ENCODE data around the gene KCNQ1. TPM values are rescaled to one million over a fixed set of nuclear protein-coding genes. Genes with fewer than 3 reads are reported as not detected.

KCNQ1 gene
- total RNA-seq, 5 donors from 2014 or later (not counting 1 experiment from before 2014, with no cell fraction given) = 20.9 to 32.9 (median 24.0) TPM

DNA sequence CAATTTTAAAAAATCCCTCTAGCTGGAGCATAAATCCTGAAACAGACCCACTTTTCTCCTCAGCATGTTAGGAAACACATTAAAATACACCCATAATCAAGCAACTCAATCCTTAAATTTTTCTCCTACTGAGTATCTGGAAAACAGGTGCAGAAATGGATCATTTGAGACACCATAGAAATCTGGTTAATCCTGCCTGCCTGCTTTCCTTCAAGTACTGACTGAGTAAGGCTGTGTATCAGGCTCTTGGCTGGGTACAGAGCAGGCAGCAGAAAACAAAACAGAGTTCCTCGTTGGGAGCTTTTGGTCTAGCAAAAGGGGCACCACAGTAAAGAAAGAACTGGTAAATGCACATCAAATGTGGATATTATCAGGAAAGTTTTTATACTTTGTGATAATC, 253.1 kb downstream of the KCNQ1 start:
- ChIA-PET POLR2A (no interaction called here), CTCF (no interaction called here)
- H3K4me3 Mint-ChIP-seq = peak overlapping the region in 1 of 3 donors; percentile 78
- DNase-seq (no peak), ATAC-seq (replicated peaks in 1 of 4) (no peak)
- peaks cover 8% of the 10 kb centered on the region for H3K36me3 Mint-ChIP-seq
- Histone ChIP-seq H3K27me3 (replicated peaks in 1 of 2; ENCODE audit: control insufficient read depth in 2 of 2, extremely low read depth in 1 of 2, insufficient read depth in 2 of 2, low read length in 1 of 2) (peaks cover 0 to 7% of the 10 kb centered on the region in 2 experiments), H3K27ac (ENCODE audit: low read length) (no peak overlapping the region), H3K9me3 (no peaks in the 10 kb centered on the region), H3K4me3 (ENCODE audit: control insufficient read depth in 1 of 2, extremely low read depth in 1 of 2, low read length in 1 of 2) (no peak overlapping the region), H3K36me3 (ENCODE audit: control insufficient read depth in 2 of 2, extremely low read depth in 1 of 2, insufficient read depth in 1 of 2, low read length in 1 of 2) (no peaks in the 10 kb centered on the region), H3K4me1 (ENCODE audit: control insufficient read depth in 1 of 2, extremely low read depth in 1 of 2, insufficient read depth in 2 of 2, low read length in 2 of 2) (peaks cover 0 to 20% of the 10 kb centered on the region in 2 experiments)
- H3K9me3 Mint-ChIP-seq = no peaks in the 10 kb centered on the region
- no peak overlapping the region for H3K27ac Mint-ChIP-seq
- WGBS (ENCODE audit: insufficient coverage) = 80% methylated on average over 1 of the region's 1 CpG
- peaks cover 15 to 17% (median 15%) of the 10 kb centered on the region in 3 donors for H3K4me1 Mint-ChIP-seq
- H3K27me3 Mint-ChIP-seq = peaks cover 0 to 3% of the 10 kb centered on the region in 2 donors

DNA sequence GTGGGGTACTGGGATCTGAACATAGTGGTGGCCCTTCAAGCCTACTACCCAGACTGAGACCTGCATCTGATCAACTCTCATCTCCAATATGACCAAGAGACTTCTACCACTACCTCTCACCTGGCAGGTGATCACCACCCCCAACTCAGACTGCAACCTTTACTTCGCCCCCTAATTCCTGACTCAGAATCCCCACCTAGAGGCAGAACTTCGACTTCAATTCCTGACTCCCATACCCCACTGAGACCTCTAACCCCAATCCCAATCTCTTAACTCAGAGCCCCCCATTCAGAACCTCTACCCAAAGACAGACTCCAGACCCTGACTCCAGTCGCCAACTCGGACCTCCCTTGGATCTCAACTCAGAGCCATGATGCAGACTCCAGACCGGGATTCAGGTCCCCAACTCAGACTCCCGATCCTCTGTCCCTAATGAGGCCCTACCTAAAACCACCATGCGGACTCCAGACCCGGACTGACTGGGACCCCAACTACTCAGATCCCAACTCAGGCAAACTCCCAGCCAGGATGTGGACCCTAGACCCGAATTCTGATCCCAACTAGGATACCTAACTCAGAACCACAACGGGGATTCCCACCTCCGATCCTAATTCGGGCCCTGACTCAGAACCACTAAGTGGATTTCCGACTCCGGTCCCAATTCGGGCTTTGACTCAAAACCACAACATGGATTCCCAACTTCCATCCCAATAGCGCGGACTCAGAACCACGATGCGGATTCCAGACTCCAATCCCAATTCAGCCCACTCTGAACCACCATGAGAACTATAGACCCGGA, 253.8 kb downstream of the KCNQ1 start:
- H3K9me3 Mint-ChIP-seq = no peaks in the 10 kb centered on the region
- no peak for DNase-seq
- H3K4me3 ChIP-seq (ENCODE audit: control insufficient read depth in 1 of 2, extremely low read depth in 1 of 2, low read length in 1 of 2) = peak overlapping the region; percentile 55 to 71
- no peaks in the 10 kb centered on the region for H3K9me3 ChIP-seq
- no peaks in the 10 kb centered on the region for H3K36me3 ChIP-seq (ENCODE audit: control insufficient read depth in 2 of 2, extremely low read depth in 1 of 2, insufficient read depth in 1 of 2, low read length in 1 of 2)
- POLR2A ChIA-PET = no interaction called here
- H3K4me3 Mint-ChIP-seq = peak overlapping the region; percentile 75 to 78 (median 77)
- CTCF ChIA-PET = no interaction called here
- H3K27ac ChIP-seq (ENCODE audit: low read length) = no peak overlapping the region
- H3K27me3 Mint-ChIP-seq = peaks cover 0 to 3% of the 10 kb centered on the region in 2 donors
- peaks cover 8% of the 10 kb centered on the region for H3K36me3 Mint-ChIP-seq
- 58% methylated on average over 20 of the region's 20 CpGs for WGBS (ENCODE audit: insufficient coverage)
- H3K4me1 ChIP-seq (ENCODE audit: control insufficient read depth in 1 of 2, extremely low read depth in 1 of 2, insufficient read depth in 2 of 2, low read length in 2 of 2) = peaks cover 0 to 20% of the 10 kb centered on the region in 2 experiments
- H3K27ac Mint-ChIP-seq = peak overlapping the region in 1 of 2 donors; percentile 44
- peaks cover 0 to 9% of the 10 kb centered on the region in 2 experiments for H3K27me3 ChIP-seq (replicated peaks in 1 of 2; ENCODE audit: control insufficient read depth in 2 of 2, extremely low read depth in 1 of 2, insufficient read depth in 2 of 2, low read length in 1 of 2)
- ATAC-seq (replicated peaks in 1 of 4) = no peak
- H3K4me1 Mint-ChIP-seq = peaks cover 15 to 17% (median 15%) of the 10 kb centered on the region in 3 donors

DNA sequence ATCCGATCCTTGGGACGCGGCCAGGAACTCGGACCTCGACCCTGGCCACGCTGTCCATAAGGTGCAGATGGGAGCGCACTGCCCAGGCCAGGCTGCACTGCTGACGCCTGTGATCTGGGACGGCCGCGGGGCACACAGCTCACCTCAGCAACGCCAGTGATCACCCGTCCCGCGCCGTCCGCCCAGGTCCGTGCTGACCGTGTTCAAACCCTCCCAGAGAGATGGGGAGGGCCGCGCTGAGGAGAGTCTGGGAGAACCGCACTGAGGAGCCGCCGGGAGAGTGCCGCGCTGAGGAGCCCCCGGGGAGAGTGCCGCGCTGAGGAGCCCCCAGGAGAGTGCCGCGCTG, 254.3 kb downstream of the KCNQ1 start:
- 43% methylated on average over 31 of the region's 31 CpGs for WGBS (ENCODE audit: insufficient coverage)
- no peak overlapping the region for H3K27ac ChIP-seq (ENCODE audit: low read length)
- peak overlapping the region; percentile 55 to 71 for H3K4me3 ChIP-seq (ENCODE audit: control insufficient read depth in 1 of 2, extremely low read depth in 1 of 2, low read length in 1 of 2)
- no peaks in the 10 kb centered on the region for H3K36me3 ChIP-seq (ENCODE audit: control insufficient read depth in 2 of 2, extremely low read depth in 1 of 2, insufficient read depth in 1 of 2, low read length in 1 of 2)
- ChIA-PET CTCF (no interaction called here), POLR2A (no interaction called here)
- ATAC-seq (replicated peaks in 1 of 4) = peak in 1 of 4 experiments; percentile 4
- H3K27me3 Mint-ChIP-seq = peaks cover 0 to 3% of the 10 kb centered on the region in 2 donors
- H3K4me3 Mint-ChIP-seq = peak overlapping the region; percentile 75 to 78 (median 77)
- H3K9me3 ChIP-seq = no peaks in the 10 kb centered on the region
- peaks cover 15 to 17% (median 15%) of the 10 kb centered on the region in 3 donors for H3K4me1 Mint-ChIP-seq
- H3K36me3 Mint-ChIP-seq = peaks cover 8% of the 10 kb centered on the region
- peaks cover 0 to 20% of the 10 kb centered on the region in 2 experiments for H3K4me1 ChIP-seq (ENCODE audit: control insufficient read depth in 1 of 2, extremely low read depth in 1 of 2, insufficient read depth in 2 of 2, low read length in 2 of 2)
- peak overlapping the region in 1 of 2 donors; percentile 44 for H3K27ac Mint-ChIP-seq
- no peaks in the 10 kb centered on the region for H3K9me3 Mint-ChIP-seq
- DNase-seq = peak in 1 of 35 experiments; percentile 14
- peaks cover 0 to 9% of the 10 kb centered on the region in 2 experiments for H3K27me3 ChIP-seq (replicated peaks in 1 of 2; ENCODE audit: control insufficient read depth in 2 of 2, extremely low read depth in 1 of 2, insufficient read depth in 2 of 2, low read length in 1 of 2)

DNA sequence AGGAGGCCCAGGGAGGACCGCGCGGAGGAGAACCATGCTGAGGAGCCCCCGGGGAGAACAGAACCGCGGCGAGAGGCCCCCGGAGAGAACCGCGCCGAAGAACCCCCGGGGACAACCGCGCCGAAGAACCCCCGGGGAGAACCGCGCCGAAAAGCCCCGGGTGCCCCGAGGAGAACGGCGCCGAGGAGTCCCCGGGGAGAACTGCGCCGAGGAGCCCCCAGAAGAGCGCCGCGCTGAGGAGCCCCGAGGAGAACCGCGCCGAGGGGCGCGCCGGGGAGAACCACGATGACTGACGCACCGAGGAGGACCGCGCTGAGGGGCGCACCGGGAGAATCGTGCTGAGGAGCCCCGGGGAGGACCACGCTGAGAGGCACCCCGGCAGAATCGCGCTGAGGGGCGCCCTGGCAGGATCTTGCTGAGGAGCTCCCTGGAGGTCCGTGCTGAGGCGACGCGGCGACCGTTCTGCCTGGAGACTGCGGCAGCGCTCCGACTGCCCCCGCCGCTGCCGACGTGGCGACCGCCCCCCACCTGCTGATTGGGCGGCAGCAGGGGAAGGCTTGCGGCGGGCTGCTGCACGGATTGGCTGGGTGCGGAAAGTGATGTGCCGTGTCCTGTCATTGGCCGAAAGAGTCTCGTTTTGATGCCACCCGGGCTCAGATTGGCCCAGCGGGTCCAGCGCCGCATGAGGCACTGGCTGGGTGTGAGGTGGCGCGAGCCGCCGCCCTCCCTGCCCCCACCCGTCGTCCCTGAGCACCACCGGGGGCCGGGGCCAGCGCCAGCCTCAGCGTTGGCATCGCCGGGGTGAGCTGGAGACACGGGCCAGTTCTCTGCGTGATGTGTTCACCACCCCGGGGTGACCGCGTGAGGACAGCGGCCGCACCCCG, 255.0 kb downstream of the KCNQ1 start, which contains the start of gene KCNQ1OT1:
KCNQ1OT1 (minus strand) TSS at position 464 of the 884 bp plus-strand sequence.
- Histone ChIP-seq H3K9me3 (no peaks in the 10 kb centered on the region), H3K27me3 (replicated peaks in 1 of 2; ENCODE audit: control insufficient read depth in 2 of 2, extremely low read depth in 1 of 2, insufficient read depth in 2 of 2, low read length in 1 of 2) (peaks cover 0 to 12% of the 10 kb centered on the region in 2 experiments), H3K4me1 (ENCODE audit: control insufficient read depth in 1 of 2, extremely low read depth in 1 of 2, insufficient read depth in 2 of 2, low read length in 2 of 2) (peaks cover 0 to 20% of the 10 kb centered on the region in 2 experiments), H3K36me3 (ENCODE audit: control insufficient read depth in 2 of 2, extremely low read depth in 1 of 2, insufficient read depth in 1 of 2, low read length in 1 of 2) (no peaks in the 10 kb centered on the region), H3K27ac (ENCODE audit: low read length) (no peak within 1 kb of the TSS), H3K4me3 (ENCODE audit: control insufficient read depth in 1 of 2, extremely low read depth in 1 of 2, low read length in 1 of 2) (peak within 1 kb of the TSS; percentile 55 to 71)
- DNase-seq = peak; percentile 73 to 91 (median 83)
- H3K27ac Mint-ChIP-seq = peak within 1 kb of the TSS in 1 of 2 donors; percentile 44
- peaks cover 13 to 17% (median 15%) of the 10 kb centered on the region in 3 donors for H3K4me1 Mint-ChIP-seq
- peaks cover 12% of the 10 kb centered on the region for H3K36me3 Mint-ChIP-seq
- CTCF ChIA-PET = no interaction called here
- 44% methylated on average over 92 of the region's 98 CpGs for WGBS (ENCODE audit: insufficient coverage)
- no peaks in the 10 kb centered on the region for H3K9me3 Mint-ChIP-seq
- peaks cover 0 to 3% of the 10 kb centered on the region in 2 donors for H3K27me3 Mint-ChIP-seq
- POLR2A ChIA-PET = no interaction called here
- peak within 1 kb of the TSS; percentile 75 to 78 (median 77) for H3K4me3 Mint-ChIP-seq
- ATAC-seq (replicated peaks in 1 of 4) = peak; percentile 92 to 94 (median 94)

DNA sequence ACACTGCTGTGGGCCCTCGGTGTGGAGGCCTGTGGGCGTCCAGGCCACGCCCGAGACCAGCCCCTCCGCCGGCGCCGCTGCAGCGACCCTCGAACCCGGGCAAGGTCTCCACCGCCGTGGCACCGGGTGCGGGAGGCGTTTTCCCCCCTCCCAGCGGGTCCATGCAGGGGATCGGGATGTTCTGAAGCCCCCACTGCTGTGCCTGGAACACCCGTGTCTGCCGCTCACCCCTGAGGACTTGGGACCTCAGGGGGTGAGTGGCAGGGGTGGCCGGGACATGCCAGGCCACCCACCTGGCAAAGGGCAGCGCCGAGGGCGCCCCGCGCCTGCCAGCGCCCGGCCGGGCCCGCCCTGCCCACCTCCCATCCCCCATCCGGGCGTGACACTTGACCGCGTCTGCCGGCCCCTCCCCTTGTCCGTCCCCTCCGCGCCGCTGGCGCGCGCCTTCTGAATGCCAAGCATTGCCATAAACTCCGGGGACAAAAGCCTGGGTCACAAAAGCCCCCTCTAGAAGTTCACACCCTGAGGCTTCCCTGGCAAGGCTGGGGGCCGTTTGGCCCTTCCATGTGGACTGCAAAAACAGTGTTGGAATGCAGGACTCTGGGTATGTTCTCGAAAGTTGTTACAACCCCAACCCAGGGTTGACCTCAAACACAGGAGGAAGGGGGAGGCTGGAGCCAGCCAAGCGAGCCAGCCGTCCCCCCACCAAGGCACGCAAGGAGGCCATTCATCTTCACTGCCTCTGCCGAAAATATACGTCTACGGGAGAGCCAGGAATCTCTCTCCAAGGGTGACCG, 255.8 kb downstream of the KCNQ1 start:
- H3K9me3 ChIP-seq = no peaks in the 10 kb centered on the region
- Mint-ChIP-seq H3K27ac (no peak overlapping the region), H3K4me1 (peaks cover 13 to 17% (median 15%) of the 10 kb centered on the region in 3 donors), H3K4me3 (peak overlapping the region; percentile 75 to 78 (median 77)), H3K9me3 (peaks cover 0 to under 1% (median under 1%) of the 10 kb centered on the region in 3 donors), H3K36me3 (peaks cover 13% of the 10 kb centered on the region), H3K27me3 (peaks cover 0 to 3% of the 10 kb centered on the region in 2 donors)
- H3K4me1 ChIP-seq (ENCODE audit: control insufficient read depth in 1 of 2, extremely low read depth in 1 of 2, insufficient read depth in 2 of 2, low read length in 2 of 2) = peaks cover 0 to 20% of the 10 kb centered on the region in 2 experiments
- no peaks in the 10 kb centered on the region for H3K36me3 ChIP-seq (ENCODE audit: control insufficient read depth in 2 of 2, extremely low read depth in 1 of 2, insufficient read depth in 1 of 2, low read length in 1 of 2)
- ChIA-PET POLR2A (no interaction called here), CTCF (no interaction called here)
- H3K27me3 ChIP-seq (replicated peaks in 1 of 2; ENCODE audit: control insufficient read depth in 2 of 2, extremely low read depth in 1 of 2, insufficient read depth in 2 of 2, low read length in 1 of 2) = peaks cover 0 to 12% of the 10 kb centered on the region in 2 experiments
- H3K27ac ChIP-seq (ENCODE audit: low read length) = no peak overlapping the region
- ATAC-seq (replicated peaks in 1 of 4) (no peak), DNase-seq (peak in 3 of 35 experiments; percentile 3 to 25 (median 8))
- WGBS (ENCODE audit: insufficient coverage) = 41% methylated on average over 40 of the region's 52 CpGs
- H3K4me3 ChIP-seq (ENCODE audit: control insufficient read depth in 1 of 2, extremely low read depth in 1 of 2, low read length in 1 of 2) = peak overlapping the region; percentile 44 to 50

Data from T-cell (primary cell).